Measurements from ENCODE around the gene DYNC1LI1.
"Not testable (repeated sequence)": the region's sequence is repeated elsewhere in the genome, so short reads cannot be mapped to it uniquely, and the experiment has no call there.

DYNC1LI1 gene

GRCh38 chr3:32525720-32526119 lies 44.9 kb downstream of the DYNC1LI1 start:
- DNase-seq = no peak

- no peak for DNase-seq
Measured at GRCh38 chr3:32522682-32523081, 48.0 kb downstream of the DYNC1LI1 start.

- not testable (repeated sequence) for DNase-seq
Measured at GRCh38 chr3:32518921-32519320, 51.7 kb downstream of the DYNC1LI1 start.

- not testable (repeated sequence) for DNase-seq
Measured at GRCh38 chr3:32516751-32517150, 53.9 kb downstream of the DYNC1LI1 start.

GRCh38 chr3:32511005-32511404 lies 59.7 kb downstream of the DYNC1LI1 start:
- no peak for DNase-seq

- DNase-seq = no peak
Measured at GRCh38 chr3:32510075-32510724, 60.5 kb downstream of the DYNC1LI1 start.

GRCh38 chr3:32508711-32509110 lies 61.9 kb downstream of the DYNC1LI1 start:
- DNase-seq = no peak

GRCh38 chr3:32506466-32506865 lies 64.2 kb downstream of the DYNC1LI1 start:
- DNase-seq = no peak

- DNase-seq = no peak
Measured at GRCh38 chr3:32502946-32503286, 67.7 kb downstream of the DYNC1LI1 start.

- peak; percentile 36 to 44 for DNase-seq
Measured at GRCh38 chr3:32502118-32502945, 68.3 kb downstream of the DYNC1LI1 start, which contains the start of gene CMTM6. CMTM6 (minus strand) TSS chr3:32502852; CDS start chr3:32502745, 107 bp downstream.

- DNase-seq = no peak
Measured at GRCh38 chr3:32501783-32502117, 68.9 kb downstream of the DYNC1LI1 start.

- no peak for DNase-seq
Measured at GRCh38 chr3:32500880-32501782, 69.5 kb downstream of the DYNC1LI1 start.

- no peak for DNase-seq
Measured at GRCh38 chr3:32500231-32500630, 70.4 kb downstream of the DYNC1LI1 start.

GRCh38 chr3:32499585-32499984 lies 71.1 kb downstream of the DYNC1LI1 start:
- no peak for DNase-seq

GRCh38 chr3:32498992-32499391 lies 71.7 kb downstream of the DYNC1LI1 start:
- DNase-seq = no peak

- DNase-seq = no peak
Measured at GRCh38 chr3:32498252-32498651, 72.4 kb downstream of the DYNC1LI1 start.

- DNase-seq = no peak
Measured at GRCh38 chr3:32495609-32496008, 75.0 kb downstream of the DYNC1LI1 start.

GRCh38 chr3:32495085-32495484 lies 75.6 kb downstream of the DYNC1LI1 start:
- DNase-seq = peak in 1 of 2 experiments; percentile 6

- DNase-seq = no peak
Measured at GRCh38 chr3:32493437-32494414, 76.9 kb downstream of the DYNC1LI1 start.

- no peak for DNase-seq
Measured at GRCh38 chr3:32492684-32493436, 77.8 kb downstream of the DYNC1LI1 start.

GRCh38 chr3:32488474-32489008 lies 82.1 kb downstream of the DYNC1LI1 start:
- DNase-seq = no peak

All from NCI-H1930 (cell line).